Measurements from ENCODE around the gene NUDT16L1. TPM values are rescaled to one million over a fixed set of nuclear protein-coding genes. Genes with fewer than 3 reads are reported as not detected.
A peak's percentile ranks its signal among the peaks of the same experiment; 100 is the strongest.

The NUDT16L1 gene
- total RNA-seq, 1 experiment from 2014 or later = 49.9 TPM

GRCh38 chr16:4654011-4654963, 39.1 kb upstream of the NUDT16L1 start:
- H3K4me2 ChIP-seq (ENCODE audit: low read length) = no peak overlapping the region
- H3K4me3 ChIP-seq (ENCODE audit: low read length) = no peak overlapping the region
- DNase-seq = no peak
- H3K9me3 ChIP-seq (ENCODE audit: low read length) = no peaks in the 10 kb centered on the region
- no peaks in the 10 kb centered on the region for H3K9me2 ChIP-seq (replicated peaks; ENCODE audit: low read length)
- no peak overlapping the region for H3K9ac ChIP-seq (ENCODE audit: low read length)
- H4K20me1 ChIP-seq (ENCODE audit: low read length) = no peaks in the 10 kb centered on the region
- no peaks in the 10 kb centered on the region for H3K4me1 ChIP-seq (ENCODE audit: insufficient read depth, low read length)
- no TSS peak for BruUV-seq (replicated peaks)
- POLR2A ChIA-PET (ENCODE audit: unreplicated experiment) = no interaction called here
- ATAC-seq = peak; percentile 35; the same call in 1 of the 2 replicates
- CTCF ChIA-PET = interaction anchor here (0.6 kb wide), 1 partner anchor 1504 kb away, joined by 3 read pairs; no protein-coding TSS in a partner anchor
- H3K27ac ChIP-seq (ENCODE audit: low read length) = no peak overlapping the region
- intact Hi-C loops (cut with micrococcal nuclease) = no loop called here
- H3K27me3 ChIP-seq (ENCODE audit: low read length) = no peaks in the 10 kb centered on the region
- TF ChIP-seq CTCF (conservative IDR thresholded peaks at IDR 0.05; ENCODE audit: low read depth, low read length) (no peak), EZH2phosphoT487 (IDR thresholded peaks at IDR 0.05; ENCODE audit: borderline replicate concordance, low read length) (no peak), EZH2 (IDR thresholded peaks at IDR 0.05; ENCODE audit: low read length, unreplicated experiment) (no peak)
- H3F3A ChIP-seq (ENCODE audit: low read length, unreplicated experiment) = no peaks in the 10 kb centered on the region
- no peaks in the 10 kb centered on the region for H3K79me2 ChIP-seq (ENCODE audit: low read length)
- no peaks in the 10 kb centered on the region; the same call in 1 of the 2 replicates for H3K36me3 ChIP-seq (ENCODE audit: low read depth, low read length)
- no peak overlapping the region for H2AFZ ChIP-seq (ENCODE audit: low read length)

- H3K4me2 ChIP-seq (ENCODE audit: low read length) = no peak overlapping the region
- CTCF ChIA-PET = no interaction called here
- DNase-seq = no peak
Observed at GRCh38 chr16:4654964-4655590, 38.3 kb upstream of the NUDT16L1 start.

More at GRCh38 chr16:4654964-4655590, 38.3 kb upstream of the NUDT16L1 start:
- H2AFZ ChIP-seq (ENCODE audit: low read length) = no peak overlapping the region
- BruUV-seq (replicated peaks) = no TSS peak
- H4K20me1 ChIP-seq (ENCODE audit: low read length) = no peaks in the 10 kb centered on the region
- no peak overlapping the region for H3K4me3 ChIP-seq (ENCODE audit: low read length)
- POLR2A ChIA-PET (ENCODE audit: unreplicated experiment) = no interaction called here
- no peaks in the 10 kb centered on the region for H3K79me2 ChIP-seq (ENCODE audit: low read length)
- no peak overlapping the region for H3K27ac ChIP-seq (ENCODE audit: low read length)
- H3K9me3 ChIP-seq (ENCODE audit: low read length) = no peaks in the 10 kb centered on the region
- H3K36me3 ChIP-seq (ENCODE audit: low read depth, low read length) = no peaks in the 10 kb centered on the region; the same call in 1 of the 2 replicates
- H3F3A ChIP-seq (ENCODE audit: low read length, unreplicated experiment) = no peaks in the 10 kb centered on the region
- no peaks in the 10 kb centered on the region for H3K27me3 ChIP-seq (ENCODE audit: low read length)
- no peak for ATAC-seq
- intact Hi-C loops (cut with micrococcal nuclease) = no loop called here
- H3K9ac ChIP-seq (ENCODE audit: low read length) = no peak overlapping the region
- no peaks in the 10 kb centered on the region for H3K9me2 ChIP-seq (replicated peaks; ENCODE audit: low read length)
- H3K4me1 ChIP-seq (ENCODE audit: insufficient read depth, low read length) = no peaks in the 10 kb centered on the region
- TF ChIP-seq EZH2phosphoT487 (IDR thresholded peaks at IDR 0.05; ENCODE audit: borderline replicate concordance, low read length) (no peak), EZH2 (IDR thresholded peaks at IDR 0.05; ENCODE audit: low read length, unreplicated experiment) (no peak), CTCF (conservative IDR thresholded peaks at IDR 0.05; ENCODE audit: low read depth, low read length) (no peak)

All from PC-3 (cell line).